Measurements from ENCODE around the gene MIP.

MIP gene

DNA sequence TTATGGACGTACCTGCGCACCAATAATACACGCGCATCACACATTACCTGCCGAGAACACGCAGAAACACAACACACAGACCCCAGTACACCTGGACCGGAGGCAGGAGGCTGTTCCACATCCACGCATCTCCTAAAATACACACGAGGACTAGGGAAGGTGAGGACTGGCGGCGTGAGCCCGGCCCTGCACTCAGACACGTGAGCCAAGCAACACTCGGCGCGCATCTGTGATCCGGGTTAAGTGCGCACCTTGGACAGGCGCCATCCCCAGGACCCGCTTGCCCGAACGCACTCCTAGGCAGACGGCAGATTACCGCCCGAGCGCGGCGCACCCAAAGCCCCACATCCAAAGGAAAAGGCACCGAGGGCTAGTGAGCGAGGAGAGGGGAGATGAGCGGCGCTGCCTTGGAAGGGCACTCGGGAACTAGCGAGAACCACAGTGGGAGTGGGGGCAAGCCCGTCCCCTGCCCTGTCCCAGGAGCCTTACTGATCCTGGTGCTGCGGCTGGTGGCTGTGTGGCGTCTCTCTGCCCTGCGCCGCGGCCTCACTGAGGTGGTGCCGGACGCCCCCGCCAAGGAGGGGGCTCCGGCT, 33.1 kb upstream of the MIP start:
- Histone ChIP-seq H3K4me1 (ENCODE audit: control insufficient read depth, insufficient read depth, low read length) (no peaks in the 10 kb centered on the region), H3K27me3 (ENCODE audit: control insufficient read depth, insufficient read depth, low read length) (peaks cover 55% of the 10 kb centered on the region), H3K9me3 (ENCODE audit: control insufficient read depth, insufficient read depth, low read depth, low read length) (peaks cover 4% of the 10 kb centered on the region; the same call in 1 of the 2 replicates), H3K36me3 (ENCODE audit: control insufficient read depth, insufficient read depth, low read length) (no peaks in the 10 kb centered on the region), H3K4me3 (ENCODE audit: low read depth, low read length) (peak overlapping the region; percentile 78), H3K27ac (ENCODE audit: low read depth, low read length) (no peak overlapping the region), H3K9ac (ENCODE audit: low read length) (peak overlapping the region; percentile 51)

DNA sequence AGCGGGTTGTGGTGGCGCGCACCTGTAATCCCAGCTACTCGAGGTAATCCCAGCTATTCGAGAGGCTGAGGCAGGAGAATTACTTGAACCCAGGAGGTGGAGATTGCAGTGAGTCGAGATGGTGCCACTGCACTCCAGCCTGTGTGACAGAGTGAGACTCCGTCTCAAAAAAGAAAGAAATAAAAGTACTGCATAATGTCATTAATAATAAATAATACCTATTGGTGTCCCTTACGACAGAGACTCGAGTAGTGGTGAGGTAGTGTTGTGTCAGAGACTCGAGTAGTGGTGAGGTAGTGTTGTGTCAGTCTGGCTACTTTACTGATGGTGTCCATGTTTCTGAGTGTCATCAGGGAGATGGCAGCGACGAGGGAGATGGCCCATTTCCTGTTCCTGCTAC, 32.2 kb upstream of the MIP start:
- Histone ChIP-seq H3K9me3 (ENCODE audit: control insufficient read depth, insufficient read depth, low read depth, low read length) (peaks cover 2% of the 10 kb centered on the region; the same call in 1 of the 2 replicates), H3K9ac (ENCODE audit: low read length) (no peak overlapping the region), H3K27me3 (ENCODE audit: control insufficient read depth, insufficient read depth, low read length) (peaks cover 55% of the 10 kb centered on the region), H3K4me3 (ENCODE audit: low read depth, low read length) (peak overlapping the region; percentile 78), H3K27ac (ENCODE audit: low read depth, low read length) (no peak overlapping the region), H3K36me3 (ENCODE audit: control insufficient read depth, insufficient read depth, low read length) (no peaks in the 10 kb centered on the region), H3K4me1 (ENCODE audit: control insufficient read depth, insufficient read depth, low read length) (no peaks in the 10 kb centered on the region)

DNA sequence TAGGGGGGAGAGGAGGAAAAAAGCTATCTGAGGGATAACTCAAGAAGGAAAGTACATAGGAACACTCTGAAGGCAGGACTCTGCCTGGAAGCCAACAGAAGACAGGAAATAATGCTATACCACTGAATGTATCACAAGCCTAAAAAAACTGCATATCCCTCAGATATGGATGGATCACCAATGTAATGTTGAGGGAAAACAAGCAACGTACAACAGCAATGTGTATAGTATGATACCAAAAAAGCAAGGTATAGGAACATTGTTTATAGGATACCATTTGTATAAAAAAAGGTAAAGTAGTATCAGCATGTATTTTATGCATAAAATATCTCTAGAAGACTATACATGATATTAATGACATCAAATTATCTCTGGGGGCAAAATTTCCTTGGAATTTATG, 30.1 kb upstream of the MIP start:
- Histone ChIP-seq H3K27me3 (ENCODE audit: control insufficient read depth, insufficient read depth, low read length) (peaks cover 37% of the 10 kb centered on the region), H3K9me3 (ENCODE audit: control insufficient read depth, insufficient read depth, low read depth, low read length) (no peaks in the 10 kb centered on the region; the same call in 1 of the 2 replicates), H3K4me3 (ENCODE audit: low read depth, low read length) (no peak overlapping the region), H3K9ac (ENCODE audit: low read length) (no peak overlapping the region), H3K4me1 (ENCODE audit: control insufficient read depth, insufficient read depth, low read length) (no peaks in the 10 kb centered on the region), H3K36me3 (ENCODE audit: control insufficient read depth, insufficient read depth, low read length) (no peaks in the 10 kb centered on the region), H3K27ac (ENCODE audit: low read depth, low read length) (no peak overlapping the region)

DNA sequence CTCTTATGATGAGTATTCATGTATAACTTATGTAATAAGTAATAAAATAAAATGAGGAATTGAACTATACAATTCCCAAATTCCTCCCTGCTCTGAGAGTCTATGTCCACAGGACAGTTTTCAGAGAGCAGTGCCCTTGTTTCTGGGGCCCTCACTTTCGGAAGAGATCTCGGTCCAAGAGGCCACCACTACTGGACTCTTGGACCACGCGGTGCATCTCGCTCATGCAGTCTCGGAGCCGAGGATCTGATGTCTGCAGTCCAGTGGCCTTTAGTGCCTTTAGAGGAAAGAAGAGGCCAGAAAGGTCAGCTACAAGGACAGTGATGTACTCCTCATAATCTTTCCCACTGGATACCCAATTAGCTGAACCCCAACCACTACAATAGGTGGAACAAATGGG, 25.2 kb upstream of the MIP start:
- no peaks in the 10 kb centered on the region; the same call in 1 of the 2 replicates for H3K27me3 ChIP-seq (ENCODE audit: control insufficient read depth, insufficient read depth, low read length)
- no peak overlapping the region for H3K27ac ChIP-seq (ENCODE audit: low read depth, low read length)
- no peak overlapping the region for H3K4me3 ChIP-seq (ENCODE audit: low read depth, low read length)
- H3K4me1 ChIP-seq (ENCODE audit: control insufficient read depth, insufficient read depth, low read length) = no peaks in the 10 kb centered on the region
- H3K9ac ChIP-seq (ENCODE audit: low read length) = no peak overlapping the region
- no peaks in the 10 kb centered on the region for H3K9me3 ChIP-seq (ENCODE audit: control insufficient read depth, insufficient read depth, low read depth, low read length)
- no peaks in the 10 kb centered on the region; the same call in 1 of the 2 replicates for H3K36me3 ChIP-seq (ENCODE audit: control insufficient read depth, insufficient read depth, low read length)

DNA sequence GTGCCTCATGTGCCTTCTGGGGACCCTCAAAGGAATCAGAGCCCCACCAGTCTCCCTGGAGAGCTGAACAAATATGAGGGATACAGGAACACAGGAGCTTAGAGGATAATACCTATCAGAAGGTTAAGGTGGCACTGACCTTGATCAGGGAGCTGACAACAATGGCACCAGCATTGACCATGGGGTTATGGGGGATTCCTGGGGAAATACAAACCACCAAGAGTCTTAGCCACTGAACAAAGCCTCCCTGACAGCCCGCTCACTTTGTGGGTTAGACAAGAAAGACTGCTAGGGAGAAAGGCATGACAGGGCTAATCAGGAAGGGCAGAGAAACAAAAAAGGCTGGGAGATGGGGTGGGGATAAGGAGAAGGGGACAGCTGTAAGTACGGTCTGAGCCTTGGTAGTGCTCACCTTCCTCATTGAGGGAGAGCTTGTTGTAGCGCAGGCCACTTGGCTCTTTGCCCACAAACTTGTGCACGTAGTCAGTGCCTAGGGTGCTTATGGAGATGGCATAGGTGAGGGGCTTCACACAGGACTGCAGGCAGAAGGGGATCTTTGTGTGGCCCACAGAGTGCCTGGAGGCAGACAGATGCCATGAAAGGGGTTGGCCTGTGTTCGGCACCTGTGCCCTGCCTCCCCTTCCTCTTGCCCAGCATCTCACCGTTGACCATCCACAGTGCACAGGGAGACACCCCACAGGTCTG, 23.2 kb upstream of the MIP start:
- Histone ChIP-seq H3K36me3 (ENCODE audit: control insufficient read depth, insufficient read depth, low read length) (peaks cover 11% of the 10 kb centered on the region), H3K27me3 (ENCODE audit: control insufficient read depth, insufficient read depth, low read length) (no peaks in the 10 kb centered on the region), H3K27ac (ENCODE audit: low read depth, low read length) (no peak overlapping the region), H3K4me1 (ENCODE audit: control insufficient read depth, insufficient read depth, low read length) (no peaks in the 10 kb centered on the region), H3K9ac (ENCODE audit: low read length) (no peak overlapping the region), H3K4me3 (ENCODE audit: low read depth, low read length) (no peak overlapping the region), H3K9me3 (ENCODE audit: control insufficient read depth, insufficient read depth, low read depth, low read length) (no peaks in the 10 kb centered on the region)

- H3K27me3 ChIP-seq (ENCODE audit: control insufficient read depth, insufficient read depth, low read length) = no peaks in the 10 kb centered on the region
- H3K9me3 ChIP-seq (ENCODE audit: control insufficient read depth, insufficient read depth, low read depth, low read length) = no peaks in the 10 kb centered on the region
- no peak overlapping the region for H3K27ac ChIP-seq (ENCODE audit: low read depth, low read length)
- no peak overlapping the region for H3K9ac ChIP-seq (ENCODE audit: low read length)
- H3K4me1 ChIP-seq (ENCODE audit: control insufficient read depth, insufficient read depth, low read length) = no peaks in the 10 kb centered on the region
- no peak overlapping the region for H3K4me3 ChIP-seq (ENCODE audit: low read depth, low read length)
- H3K36me3 ChIP-seq (ENCODE audit: control insufficient read depth, insufficient read depth, low read length) = peaks cover 17% of the 10 kb centered on the region
Observed at GRCh38 chr12:56476972-56477432, 22.5 kb upstream of the MIP start.

DNA sequence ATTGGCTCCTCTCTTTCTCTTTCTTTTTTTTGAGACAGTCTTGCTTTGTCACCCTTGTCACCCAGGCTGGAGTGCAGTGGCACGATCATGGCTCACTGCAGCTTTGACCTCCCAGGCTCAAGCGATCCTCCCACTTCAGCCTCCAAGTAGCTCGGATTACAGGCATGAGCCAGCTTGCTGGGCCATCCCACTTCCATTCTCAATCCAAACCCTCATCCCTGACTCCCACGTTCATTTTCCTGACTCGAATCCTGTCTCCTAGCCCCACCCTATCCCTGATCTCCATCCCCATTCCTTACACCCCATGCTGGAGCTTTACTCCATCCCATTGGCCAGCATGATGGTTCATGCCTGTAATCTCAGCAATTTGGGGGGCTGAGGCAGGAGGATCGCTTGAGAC, 21.7 kb upstream of the MIP start:
- no peaks in the 10 kb centered on the region for H3K27me3 ChIP-seq (ENCODE audit: control insufficient read depth, insufficient read depth, low read length)
- peaks cover 26% of the 10 kb centered on the region for H3K36me3 ChIP-seq (ENCODE audit: control insufficient read depth, insufficient read depth, low read length)
- no peak overlapping the region for H3K27ac ChIP-seq (ENCODE audit: low read depth, low read length)
- no peaks in the 10 kb centered on the region for H3K4me1 ChIP-seq (ENCODE audit: control insufficient read depth, insufficient read depth, low read length)
- no peak overlapping the region for H3K4me3 ChIP-seq (ENCODE audit: low read depth, low read length)
- no peaks in the 10 kb centered on the region for H3K9me3 ChIP-seq (ENCODE audit: control insufficient read depth, insufficient read depth, low read depth, low read length)
- no peak overlapping the region for H3K9ac ChIP-seq (ENCODE audit: low read length)

DNA sequence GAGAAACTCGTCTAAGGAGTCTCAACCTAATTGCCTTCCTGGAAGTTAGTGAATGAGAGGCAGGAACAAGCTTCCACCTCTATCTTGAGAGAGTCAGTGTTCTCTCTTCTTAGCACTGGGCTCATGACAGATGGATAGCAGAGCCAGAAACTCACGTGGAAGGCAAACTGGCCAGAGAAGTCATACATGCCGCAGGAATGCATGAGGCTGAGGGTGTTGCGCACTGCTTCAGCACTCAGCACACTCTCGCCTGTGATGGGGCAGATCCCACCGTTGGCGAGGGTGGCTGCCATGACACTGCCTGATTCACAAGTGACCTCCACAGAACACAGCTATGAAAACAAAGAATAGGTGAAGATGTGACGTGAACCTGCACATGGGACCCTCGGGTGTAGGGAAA, 19.9 kb upstream of the MIP start:
- Histone ChIP-seq H3K4me1 (ENCODE audit: control insufficient read depth, insufficient read depth, low read length) (0 out of 2 replicates have a peak, but pooled peaks cover under 1% of the 10 kb centered on the region), H3K9ac (ENCODE audit: low read length) (no peak overlapping the region), H3K4me3 (ENCODE audit: low read depth, low read length) (no peak overlapping the region), H3K36me3 (ENCODE audit: control insufficient read depth, insufficient read depth, low read length) (peaks cover 42% of the 10 kb centered on the region), H3K27me3 (ENCODE audit: control insufficient read depth, insufficient read depth, low read length) (no peaks in the 10 kb centered on the region), H3K9me3 (ENCODE audit: control insufficient read depth, insufficient read depth, low read depth, low read length) (no peaks in the 10 kb centered on the region), H3K27ac (ENCODE audit: low read depth, low read length) (no peak overlapping the region)

- H3K4me3 ChIP-seq (ENCODE audit: low read depth, low read length) = peak overlapping the region; percentile 87
- peaks cover 38% of the 10 kb centered on the region for H3K36me3 ChIP-seq (ENCODE audit: control insufficient read depth, insufficient read depth, low read length)
- peak overlapping the region; percentile 83; the same call in 1 of the 2 replicates for H3K27ac ChIP-seq (ENCODE audit: low read depth, low read length)
- no peaks in the 10 kb centered on the region for H3K27me3 ChIP-seq (ENCODE audit: control insufficient read depth, insufficient read depth, low read length)
- H3K9ac ChIP-seq (ENCODE audit: low read length) = peak overlapping the region; percentile 95
- H3K9me3 ChIP-seq (ENCODE audit: control insufficient read depth, insufficient read depth, low read depth, low read length) = no peaks in the 10 kb centered on the region
- 0 out of 2 replicates have a peak, but pooled peaks cover 4% of the 10 kb centered on the region for H3K4me1 ChIP-seq (ENCODE audit: control insufficient read depth, insufficient read depth, low read length)
Observed at GRCh38 chr12:56469007-56469930, 14.8 kb upstream of the MIP start.

DNA sequence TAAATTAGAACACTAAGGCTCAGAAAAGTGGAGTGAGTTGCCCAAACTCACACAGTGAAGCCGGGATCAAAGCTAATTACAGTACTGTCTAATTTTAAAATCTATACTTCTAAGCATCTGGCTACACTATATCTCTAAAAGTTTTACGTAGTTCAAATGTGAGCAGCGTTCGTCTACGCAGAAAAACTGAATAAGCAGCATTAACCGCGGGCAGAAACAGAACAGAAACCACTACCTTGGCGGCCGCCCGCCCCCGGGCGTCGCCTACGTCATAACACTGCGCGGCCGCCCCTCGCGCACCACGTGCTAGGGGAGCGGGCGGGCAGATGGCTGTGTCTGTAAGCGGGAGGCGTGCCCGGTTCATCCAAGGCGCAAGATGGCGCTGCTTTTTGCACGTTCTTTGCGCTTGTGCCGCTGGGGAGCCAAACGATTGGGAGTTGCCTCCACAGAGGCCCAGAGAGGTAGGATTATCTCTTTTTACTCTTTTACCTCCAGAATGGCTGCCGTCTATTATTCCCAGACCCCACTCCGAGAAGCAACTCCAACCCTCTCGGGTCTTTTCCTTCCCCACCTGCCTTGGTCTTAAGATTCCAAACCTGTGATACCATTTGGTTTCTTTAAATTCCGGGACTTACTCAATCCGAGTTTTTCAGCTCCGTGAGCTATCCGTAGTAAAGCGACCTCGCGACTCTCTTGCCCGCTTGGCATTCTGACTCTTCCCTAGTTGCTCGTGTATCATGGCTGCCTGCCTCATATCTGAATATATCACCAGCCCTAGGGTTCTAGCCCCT, 14.0 kb upstream of the MIP start, which contains the start of gene SPRYD4:
Gene SPRYD4, plus strand, starts transcription at position 363 of the 791 bp plus-strand sequence. Its CDS starts 14 bp downstream, at position 377.
- peaks cover 7% of the 10 kb centered on the region; the same call in 1 of the 2 replicates for H3K4me1 ChIP-seq (ENCODE audit: control insufficient read depth, insufficient read depth, low read length)
- peak within 1 kb of the TSS; percentile 83 for H3K27ac ChIP-seq (ENCODE audit: low read depth, low read length)

More for the DNA sequence above, 14.0 kb upstream of the MIP start, which contains the start of gene SPRYD4:
- H3K9me3 ChIP-seq (ENCODE audit: control insufficient read depth, insufficient read depth, low read depth, low read length) = no peaks in the 10 kb centered on the region
- peaks cover 35% of the 10 kb centered on the region for H3K36me3 ChIP-seq (ENCODE audit: control insufficient read depth, insufficient read depth, low read length)
- H3K27me3 ChIP-seq (ENCODE audit: control insufficient read depth, insufficient read depth, low read length) = no peaks in the 10 kb centered on the region
- H3K9ac ChIP-seq (ENCODE audit: low read length) = peak within 1 kb of the TSS; percentile 95
- H3K4me3 ChIP-seq (ENCODE audit: low read depth, low read length) = peak within 1 kb of the TSS; percentile 87

Data from HUES6 (cell line).